Gastrocnemius medialis (tissue), 4 donors: ENCODE measurements around the gene ZCCHC24.

Source experiments
- POLR2A ChIP-seq, 2 donors: fragments of 450-650 bp; IDR thresholded peaks; one replicate each; pipeline ENCODE4 v1.6.1; 2017; ENCODE audit warnings: antibody characterized with exemption in 2 of 2, mild to moderate bottlenecking in 2 of 2, moderate library complexity in 2 of 2
- TF ChIP-seq, protein P1 (sequence below), 5 experiments: fragments of 450-650 bp in 3 of 5; fragments of 200-600 bp in 2 of 5; sonication (generic) in 2 of 5; IDR thresholded peaks in 4 of 5; conservative IDR thresholded peaks in 1 of 5; 1 replicate in 4 of 5; 2 replicates in 1 of 5; pipeline ENCODE4 v1.5.1; 2016 to 2019; ENCODE audit warnings: antibody characterized with exemption in 5 of 5, mild to moderate bottlenecking in 3 of 5, moderate library complexity in 3 of 5

DNA sequence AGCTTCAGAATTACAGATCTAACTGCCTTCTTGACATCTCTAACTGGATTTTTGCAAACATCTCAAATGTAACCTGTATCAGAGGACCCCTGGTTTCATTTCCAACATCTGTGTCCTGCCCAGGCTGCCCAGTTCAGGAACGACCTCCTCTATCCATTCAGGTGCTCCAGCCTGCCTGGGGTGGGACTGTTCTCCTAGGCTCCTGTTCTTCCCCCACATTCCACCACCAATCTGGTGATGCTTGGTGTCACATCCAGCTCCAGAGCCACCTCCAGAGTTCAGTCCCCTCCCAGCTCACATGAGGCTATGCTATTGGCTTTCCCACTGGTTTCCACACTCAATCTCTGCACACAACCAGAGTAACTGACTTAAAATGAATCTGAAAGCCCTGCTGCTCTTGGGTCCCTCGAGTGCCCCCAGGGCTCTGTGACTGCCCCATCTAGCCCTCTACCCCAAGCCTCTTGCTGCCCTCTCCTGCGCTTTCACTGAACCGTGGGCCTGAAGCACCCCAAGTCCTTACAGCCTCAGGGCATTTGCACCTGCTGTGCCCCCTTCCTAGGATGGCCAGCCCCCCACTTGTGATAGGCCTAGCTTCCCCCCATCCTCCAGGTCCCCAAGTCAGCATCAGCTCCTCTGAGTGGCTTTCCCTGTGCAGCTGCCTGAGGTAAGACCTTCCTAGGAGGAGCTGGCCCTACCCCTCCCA lies 52.1 kb downstream of the ZCCHC24 start:
- TF ChIP-seq, protein P1, sequence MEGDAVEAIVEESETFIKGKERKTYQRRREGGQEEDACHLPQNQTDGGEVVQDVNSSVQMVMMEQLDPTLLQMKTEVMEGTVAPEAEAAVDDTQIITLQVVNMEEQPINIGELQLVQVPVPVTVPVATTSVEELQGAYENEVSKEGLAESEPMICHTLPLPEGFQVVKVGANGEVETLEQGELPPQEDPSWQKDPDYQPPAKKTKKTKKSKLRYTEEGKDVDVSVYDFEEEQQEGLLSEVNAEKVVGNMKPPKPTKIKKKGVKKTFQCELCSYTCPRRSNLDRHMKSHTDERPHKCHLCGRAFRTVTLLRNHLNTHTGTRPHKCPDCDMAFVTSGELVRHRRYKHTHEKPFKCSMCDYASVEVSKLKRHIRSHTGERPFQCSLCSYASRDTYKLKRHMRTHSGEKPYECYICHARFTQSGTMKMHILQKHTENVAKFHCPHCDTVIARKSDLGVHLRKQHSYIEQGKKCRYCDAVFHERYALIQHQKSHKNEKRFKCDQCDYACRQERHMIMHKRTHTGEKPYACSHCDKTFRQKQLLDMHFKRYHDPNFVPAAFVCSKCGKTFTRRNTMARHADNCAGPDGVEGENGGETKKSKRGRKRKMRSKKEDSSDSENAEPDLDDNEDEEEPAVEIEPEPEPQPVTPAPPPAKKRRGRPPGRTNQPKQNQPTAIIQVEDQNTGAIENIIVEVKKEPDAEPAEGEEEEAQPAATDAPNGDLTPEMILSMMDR (IDR thresholded peaks at IDR 0.05 in 4 of 5, conservative IDR thresholded peaks at IDR 0.05 in 1 of 5) = no peak
- no peak for TF ChIP-seq POLR2A (IDR thresholded peaks at IDR 0.05)
